GM21447 (cell line): ENCODE data around the gene IRF4.
A peak's percentile ranks its signal among the peaks of the same experiment; 100 is the strongest.

Experiments used
- ATAC-seq: cut with Tn5 transposase; IDR thresholded peaks from one replicate; pipeline ENCODE4 v1.9.1; 2021; ENCODE audit not compliant: unreplicated experiment

The IRF4 gene

GRCh38 chr6:391559-392440 is at the start of gene IRF4:
TSS of gene IRF4 (plus strand) at chr6:391752. CDS start at chr6:393153, 1,401 bp downstream.
- peak; percentile 41 for ATAC-seq

GRCh38 chr6:341914-342831 is 49.4 kb upstream of the IRF4 start:
- peak; percentile 52 for ATAC-seq

- no peak for ATAC-seq
Measured at GRCh38 chr6:342832-343179, 48.7 kb upstream of the IRF4 start.

GRCh38 chr6:343226-343935 is 48.2 kb upstream of the IRF4 start:
- no peak for ATAC-seq

GRCh38 chr6:343960-344815 is 47.4 kb upstream of the IRF4 start:
- ATAC-seq, result no peak

- ATAC-seq, result no peak
Measured at GRCh38 chr6:344816-345340, 46.7 kb upstream of the IRF4 start.

GRCh38 chr6:345747-346385 is 45.7 kb upstream of the IRF4 start:
- no peak for ATAC-seq

- ATAC-seq, result no peak
Measured at GRCh38 chr6:346386-347030, 45.0 kb upstream of the IRF4 start.

GRCh38 chr6:347232-347631 is 44.3 kb upstream of the IRF4 start:
- peak; percentile 83 for ATAC-seq

GRCh38 chr6:347951-348859 is 43.3 kb upstream of the IRF4 start:
- no peak for ATAC-seq

- ATAC-seq, result no peak
Measured at GRCh38 chr6:348860-349396, 42.6 kb upstream of the IRF4 start.

GRCh38 chr6:349491-349921 is 42.0 kb upstream of the IRF4 start:
- no peak for ATAC-seq

GRCh38 chr6:350371-350770 is 41.2 kb upstream of the IRF4 start:
- ATAC-seq, result no peak

GRCh38 chr6:351011-351866 is 40.3 kb upstream of the IRF4 start:
- no peak for ATAC-seq

- no peak for ATAC-seq
Measured at GRCh38 chr6:351867-352289, 39.7 kb upstream of the IRF4 start.

- ATAC-seq, result no peak
Measured at GRCh38 chr6:352474-352873, 39.1 kb upstream of the IRF4 start.
